SKM-1 (cell line): Measurements from ENCODE around the gene TSPAN3.

Source experiments
- DNase-seq: peaks from one replicate; lab custom pipeline; 2025; ENCODE audit not compliant: unreplicated experiment; lab: John Stamatoyannopoulos, UW

The TSPAN3 gene

DNA sequence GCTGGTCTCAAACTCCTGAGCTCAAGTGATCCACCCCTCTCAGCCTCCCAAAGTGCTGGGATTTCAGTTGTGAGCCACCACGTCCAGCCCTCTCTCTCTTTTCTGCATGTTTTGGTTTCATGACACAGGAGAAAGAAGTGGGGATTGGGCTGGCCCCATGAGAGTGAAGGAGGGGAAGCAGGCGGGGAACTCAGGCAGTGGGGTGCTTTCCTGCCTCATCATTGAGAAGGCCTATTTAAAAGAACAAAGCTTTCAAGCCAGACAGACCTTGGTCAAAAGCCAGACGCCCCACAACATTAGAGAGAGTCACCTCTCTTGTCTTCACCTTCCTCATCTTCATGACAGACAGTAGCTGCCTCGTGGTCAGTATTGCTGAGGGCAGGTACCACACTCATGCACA lies 60.1 kb downstream of the TSPAN3 start:
- no peak for DNase-seq

DNA sequence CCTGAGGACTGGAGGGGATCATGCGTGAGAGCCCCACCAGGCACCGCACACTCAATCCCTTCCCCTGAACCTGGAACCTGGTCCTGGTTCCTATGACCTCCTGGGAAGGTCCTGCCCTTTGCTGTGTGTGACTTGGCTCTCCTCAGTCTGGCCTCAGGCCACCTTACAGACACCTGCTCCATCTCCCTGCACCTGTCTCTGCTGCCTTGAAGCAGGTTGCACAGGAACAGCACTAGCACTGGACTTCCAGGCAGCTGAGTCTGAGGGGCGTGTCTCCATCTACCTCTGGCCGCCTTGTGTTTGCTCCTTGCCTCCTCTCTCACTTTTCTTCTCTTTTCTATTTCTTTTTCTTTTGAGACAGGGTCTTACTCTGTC lies 60.6 kb downstream of the TSPAN3 start:
- no peak for DNase-seq

DNA sequence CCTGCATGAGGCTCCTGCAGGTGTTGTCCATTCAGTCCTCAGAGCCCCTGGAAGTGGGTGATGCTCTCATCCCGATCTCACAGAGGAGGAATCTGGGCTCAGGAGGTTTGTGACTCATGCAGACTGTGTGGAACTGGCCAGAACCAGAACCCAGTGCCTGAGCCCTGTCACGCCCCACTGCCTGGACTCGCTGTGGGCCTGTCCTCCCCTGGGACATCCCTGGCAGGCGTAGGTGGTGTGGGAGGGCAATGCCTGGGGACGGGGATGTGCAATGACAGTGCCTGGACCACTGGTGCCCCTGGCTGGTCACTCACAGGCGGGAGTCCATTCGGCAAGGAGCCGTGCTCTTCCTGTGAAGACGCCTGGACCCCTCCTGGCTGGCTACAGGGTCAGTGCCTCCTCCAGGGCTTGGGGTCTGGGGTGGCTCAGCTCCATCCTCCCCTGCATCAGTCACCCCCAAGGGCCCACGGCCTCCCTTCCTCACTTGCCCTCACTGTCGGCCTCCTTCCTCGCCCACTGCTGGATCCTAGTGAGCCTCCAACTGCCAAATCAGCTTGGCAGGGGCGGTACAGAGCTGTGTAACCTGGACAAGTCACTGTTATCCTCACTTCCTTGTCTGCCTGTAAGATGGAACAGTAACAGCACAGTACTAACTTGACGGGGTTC lies 61.1 kb downstream of the TSPAN3 start:
- no peak for DNase-seq

DNA sequence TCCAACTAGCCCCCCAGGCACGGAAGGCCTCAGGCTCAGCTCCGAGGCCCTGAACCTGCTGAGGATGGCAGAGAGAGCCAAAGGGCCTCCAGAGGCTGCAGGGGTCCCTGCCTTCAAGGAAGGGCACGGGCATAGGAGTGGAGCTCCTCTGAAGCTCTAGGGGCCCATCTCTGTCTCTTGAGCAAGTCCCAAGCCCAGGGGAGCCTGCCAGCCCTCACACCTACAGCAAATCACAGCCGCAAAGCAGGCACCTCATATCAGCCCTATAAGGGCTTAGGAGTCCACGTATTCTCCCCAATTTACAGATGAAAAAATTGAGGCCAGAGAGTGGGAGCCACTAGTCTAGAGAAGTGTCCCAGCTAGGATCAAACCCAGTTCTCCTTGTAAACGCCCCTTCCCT lies 61.7 kb downstream of the TSPAN3 start:
- no peak for DNase-seq

DNA sequence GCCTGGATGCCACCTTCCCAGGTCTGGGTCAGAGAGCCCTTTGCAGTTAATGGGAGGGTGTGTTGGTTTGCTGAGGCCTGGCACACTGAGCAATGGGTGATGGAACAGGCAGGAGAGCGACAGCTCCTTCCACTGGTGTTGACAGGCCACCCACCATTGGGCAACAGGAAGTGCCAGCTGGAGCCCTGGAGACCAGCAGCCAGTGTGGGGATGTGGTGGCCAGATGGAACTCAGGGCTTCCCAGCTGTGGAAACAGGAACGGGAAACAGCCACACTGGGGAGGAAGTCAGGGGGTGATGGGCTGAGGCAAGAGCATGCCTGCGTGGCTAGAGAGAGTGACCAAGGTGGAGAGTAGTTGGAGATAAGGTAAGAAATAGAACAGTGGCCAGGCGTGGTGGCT lies 66.7 kb downstream of the TSPAN3 start:
- DNase-seq, result peak; percentile 93

DNA sequence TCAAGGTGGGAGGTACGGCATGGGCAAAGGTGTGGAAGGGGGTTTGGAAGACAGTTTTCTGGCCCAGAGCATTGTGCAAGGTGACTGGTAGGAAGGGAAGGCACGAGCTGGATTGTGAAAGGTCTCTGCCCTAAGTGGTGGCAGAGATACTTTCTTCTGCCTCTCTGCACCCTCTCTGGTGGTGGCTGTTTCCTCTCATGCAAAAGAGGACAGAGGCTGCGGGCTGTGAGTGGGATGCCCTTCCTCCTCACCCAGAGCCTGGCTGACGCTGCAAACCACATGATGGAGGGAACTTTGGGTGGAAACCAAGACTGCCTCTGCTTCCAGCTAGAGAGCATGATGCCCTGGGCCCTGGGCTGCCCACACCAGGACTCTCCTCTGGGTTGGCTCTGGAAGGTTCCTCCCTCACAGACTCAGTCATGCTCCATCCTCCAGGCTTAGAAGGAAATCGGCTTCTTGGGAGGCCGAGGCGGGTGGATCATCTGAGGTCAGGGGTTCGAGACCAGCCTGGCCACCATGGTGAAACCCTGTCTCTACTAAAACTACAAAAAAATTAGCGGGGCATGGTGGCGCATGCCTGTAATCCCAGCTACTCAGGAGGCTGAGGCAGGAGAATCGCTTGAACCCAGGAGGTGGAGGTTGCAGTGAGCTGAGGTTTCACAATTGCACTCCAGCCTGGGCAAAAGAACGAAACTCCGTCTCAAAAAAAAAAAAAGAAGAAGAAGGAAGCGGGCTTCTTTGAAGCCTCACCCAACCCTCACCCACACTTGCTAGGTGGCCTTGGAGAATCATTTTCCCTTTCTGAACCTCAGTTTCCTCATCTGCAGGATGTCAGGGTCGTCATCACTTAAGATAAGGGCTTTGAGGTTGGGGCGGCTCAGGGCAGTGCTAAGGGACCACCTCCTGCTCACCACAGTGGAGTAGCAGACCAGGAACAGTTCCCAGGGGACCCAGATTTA lies 67.7 kb downstream of the TSPAN3 start:
- peak; percentile 90 for DNase-seq

DNA sequence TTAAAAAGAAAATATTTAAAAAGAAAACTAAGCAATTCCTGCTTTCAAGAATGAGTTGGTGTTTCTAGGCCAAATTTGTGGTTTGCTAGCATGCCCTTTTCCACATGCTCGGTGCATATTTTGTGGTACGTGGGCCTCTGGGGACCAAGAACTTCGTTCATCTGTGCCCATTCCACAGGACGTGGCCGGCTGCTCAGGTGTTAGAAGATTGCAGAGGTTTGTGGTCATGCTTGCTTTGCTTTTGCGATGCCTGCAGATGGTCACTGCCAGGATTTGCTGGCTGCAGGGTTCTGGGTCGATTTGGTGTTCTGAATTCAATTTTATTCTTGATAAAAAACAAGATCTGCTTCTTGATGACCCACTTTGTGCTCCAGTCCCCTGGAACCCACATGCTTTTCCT lies 68.5 kb downstream of the TSPAN3 start:
- no peak for DNase-seq

DNA sequence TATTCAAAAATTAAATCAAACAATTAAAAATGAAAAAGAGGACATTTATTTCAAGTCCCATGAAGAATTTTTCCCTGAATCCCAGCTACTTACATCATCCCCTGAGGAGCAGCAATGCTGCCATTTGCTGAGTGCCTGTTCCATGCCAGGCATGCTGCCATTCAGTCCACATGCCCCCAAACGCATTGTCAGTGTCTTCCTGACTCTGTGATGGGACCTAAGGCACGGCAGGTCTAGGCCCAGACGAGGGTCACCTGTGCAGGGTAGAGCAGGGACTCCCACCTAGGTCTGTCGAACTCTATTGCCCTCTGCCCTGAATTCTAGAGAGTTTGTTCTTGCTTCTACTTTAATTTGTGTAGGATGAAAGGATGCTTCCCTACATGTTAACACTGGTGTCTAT lies 68.9 kb downstream of the TSPAN3 start:
- DNase-seq, result no peak

DNA sequence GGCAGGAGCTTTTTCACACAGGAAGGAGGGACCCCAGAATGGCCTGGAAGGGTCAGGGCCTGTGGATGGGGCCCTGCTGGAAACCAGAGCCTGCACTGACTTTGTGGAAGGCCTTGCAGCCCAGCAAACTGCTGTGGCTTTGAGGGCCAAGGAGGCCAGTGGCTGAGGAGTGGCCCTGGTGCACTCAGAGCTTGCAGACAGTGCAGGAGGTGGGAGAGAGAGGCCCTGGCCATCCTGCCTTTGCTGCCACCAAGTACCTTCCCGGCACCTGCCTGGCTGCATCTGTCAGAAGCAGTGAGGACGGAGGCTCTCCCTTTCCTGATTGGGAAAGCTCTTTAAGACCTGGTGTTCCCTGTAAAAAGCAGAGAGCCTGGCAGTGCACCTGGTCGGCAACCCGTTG lies 69.6 kb downstream of the TSPAN3 start:
- no peak for DNase-seq

DNA sequence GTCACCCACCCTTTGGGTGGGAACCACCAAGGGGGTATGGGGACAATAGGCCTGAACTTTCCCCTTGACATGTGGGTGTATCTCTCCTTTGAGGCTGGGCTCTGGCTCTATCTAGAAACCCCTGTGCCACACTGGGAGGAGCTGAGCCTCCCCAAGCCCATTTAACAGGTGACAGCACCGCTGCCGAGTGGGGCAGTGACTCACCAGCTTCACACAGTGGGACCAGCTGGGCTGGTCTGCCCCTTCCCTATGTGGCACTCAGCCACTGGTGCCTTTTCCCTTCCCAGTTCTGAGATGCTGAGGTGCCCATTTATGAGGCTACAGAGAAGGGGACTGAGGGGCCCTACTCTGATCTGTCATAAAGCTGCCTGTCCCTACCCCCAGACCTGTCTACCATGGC lies 70.9 kb downstream of the TSPAN3 start:
- no peak for DNase-seq

DNA sequence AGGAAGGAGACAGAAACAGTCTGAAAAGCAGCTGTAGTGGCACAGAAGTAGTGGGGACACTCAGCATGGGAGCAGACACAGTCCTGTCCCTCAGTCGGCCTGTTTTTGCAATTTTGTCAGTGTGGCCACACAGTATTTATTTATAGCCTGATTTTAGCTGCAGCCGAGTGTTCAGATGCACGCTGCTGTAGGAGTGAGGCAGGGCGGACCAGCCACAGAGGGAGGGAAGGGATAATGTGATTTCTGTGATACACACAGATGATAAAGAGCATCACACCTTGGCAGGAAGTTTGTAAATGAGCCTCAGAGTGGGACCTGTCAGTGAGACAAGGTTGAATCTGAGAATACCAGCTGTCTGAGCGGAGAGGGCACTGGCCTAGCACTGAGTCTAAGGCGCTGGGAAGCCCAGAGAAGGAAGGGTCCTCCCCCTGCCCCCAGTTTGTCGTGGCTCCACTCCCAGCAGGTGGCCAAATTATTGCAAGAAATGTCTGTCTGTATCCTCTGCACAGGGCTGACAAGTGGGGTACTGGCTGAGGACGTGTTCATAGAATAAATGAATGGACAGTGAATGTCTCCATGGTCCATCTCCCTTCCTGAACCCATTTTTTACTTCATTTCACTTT lies 72.1 kb downstream of the TSPAN3 start:
- DNase-seq, result no peak

DNA sequence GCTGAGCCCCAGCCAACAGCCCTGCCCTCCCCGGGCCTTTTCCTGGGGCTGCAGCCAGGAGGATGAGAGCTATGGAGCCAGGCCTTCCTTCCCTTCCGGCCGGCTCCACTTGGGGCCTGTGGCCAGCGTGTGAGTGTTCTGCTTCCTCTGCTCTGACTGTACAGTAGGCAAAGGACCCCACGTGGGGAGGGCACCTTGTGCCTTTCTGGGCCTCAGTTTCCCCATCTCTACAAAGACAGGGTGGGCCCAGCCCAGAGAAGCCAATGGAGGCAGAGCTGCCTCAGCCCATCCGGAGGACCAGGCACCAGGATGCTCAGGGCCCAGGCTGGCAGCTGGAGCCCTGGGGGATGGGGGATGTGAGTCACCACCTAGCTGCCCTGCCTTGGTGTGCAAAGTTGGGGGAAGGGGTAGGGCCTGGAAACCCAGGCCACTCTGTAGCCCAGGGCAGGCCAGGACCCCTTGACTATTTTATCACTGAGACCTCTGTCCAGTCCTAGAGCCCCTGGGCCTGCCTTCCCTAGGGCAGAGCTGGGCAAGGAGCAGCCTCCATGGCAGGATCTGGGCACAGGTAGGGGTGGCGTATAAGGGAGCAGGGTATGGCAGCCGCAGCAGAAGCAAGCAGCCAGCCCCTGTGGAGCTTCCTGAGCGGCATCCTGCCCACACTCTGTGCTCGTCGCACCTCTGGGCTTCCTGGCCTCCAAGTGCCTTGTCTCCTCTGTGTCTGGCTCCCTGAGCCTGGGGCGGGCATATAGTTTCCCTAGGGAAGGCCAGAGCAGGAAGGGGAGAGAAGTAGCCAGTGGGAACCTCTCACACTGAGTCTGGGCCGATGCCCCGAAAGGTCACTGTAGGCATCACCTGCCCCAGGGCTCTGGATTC lies 74.1 kb downstream of the TSPAN3 start:
- DNase-seq, result no peak

DNA sequence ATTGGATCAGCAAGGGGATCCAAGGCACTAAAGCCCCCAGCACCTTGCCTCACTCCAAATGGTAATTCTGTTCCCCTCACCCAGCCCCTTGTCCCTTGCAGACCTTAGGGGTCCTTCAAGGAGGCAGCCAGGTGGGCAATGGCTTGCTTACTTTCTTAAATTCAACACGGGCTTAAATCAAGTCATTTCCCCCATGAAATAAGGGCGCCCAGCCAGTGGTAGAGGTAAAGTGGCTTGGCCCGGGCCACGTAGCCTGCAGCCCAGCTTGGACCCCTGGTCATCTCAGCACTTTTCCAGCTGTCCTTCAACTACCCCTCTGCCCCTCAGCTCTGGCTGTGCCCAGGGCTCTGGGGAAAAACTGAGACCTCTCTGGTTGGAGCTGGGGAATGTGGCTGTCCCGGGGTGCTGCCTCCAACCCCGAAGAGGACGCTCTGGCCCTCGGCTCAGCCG lies 74.8 kb downstream of the TSPAN3 start:
- DNase-seq, result no peak

DNA sequence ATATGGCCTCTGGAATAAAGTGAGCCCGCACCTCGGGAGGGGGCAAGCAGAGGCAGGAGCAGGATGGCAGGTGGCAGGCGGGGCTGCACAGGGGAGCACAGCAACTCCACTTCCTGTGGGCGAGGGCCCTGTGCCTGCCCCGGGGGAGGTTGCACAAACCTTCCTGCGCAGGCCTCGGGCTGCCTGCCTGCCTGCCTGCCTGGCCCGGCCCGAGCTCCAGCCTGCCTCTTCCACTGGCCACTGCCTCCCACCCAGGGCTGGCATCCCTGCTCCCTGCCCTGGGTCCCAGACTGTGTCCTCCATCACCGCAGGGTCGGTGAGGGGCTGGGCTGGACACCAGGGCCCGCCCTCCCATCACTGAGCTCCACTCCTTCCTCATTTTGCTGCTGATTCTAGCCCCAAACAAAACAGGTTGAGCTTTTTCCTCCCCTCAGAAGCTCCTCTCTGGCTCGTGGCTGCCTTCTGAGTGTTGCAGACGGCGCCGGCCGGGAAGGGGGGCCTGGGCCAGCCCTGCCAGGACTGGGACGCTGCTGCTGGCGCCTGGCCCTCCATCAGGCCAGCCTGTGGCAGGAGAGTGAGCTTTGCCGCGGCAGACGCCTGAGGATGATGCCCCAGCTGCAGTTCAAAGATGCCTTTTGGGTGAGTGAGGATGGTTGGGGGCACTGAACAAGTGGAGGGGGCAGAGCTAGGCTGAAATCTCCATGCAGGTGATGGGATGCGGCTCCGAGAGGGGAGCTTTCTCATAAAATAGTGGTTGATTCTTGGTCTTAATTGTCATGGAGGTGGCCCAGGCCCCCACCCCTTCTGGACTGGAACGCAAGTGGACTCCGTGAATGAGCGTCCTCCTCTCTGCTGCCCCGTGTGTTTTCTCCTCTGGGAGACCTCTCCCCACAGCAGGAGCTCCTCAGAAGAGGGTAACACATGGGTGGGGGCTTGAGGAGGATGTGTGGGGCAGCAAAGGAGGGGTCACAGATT lies 75.7 kb downstream of the TSPAN3 start, which contains the start of gene PSTPIP1:
PSTPIP1 (plus strand) TSS at position 156 of the 975 bp plus-strand sequence; CDS start at position 604, 448 bp downstream.
- peak; percentile 52 for DNase-seq

DNA sequence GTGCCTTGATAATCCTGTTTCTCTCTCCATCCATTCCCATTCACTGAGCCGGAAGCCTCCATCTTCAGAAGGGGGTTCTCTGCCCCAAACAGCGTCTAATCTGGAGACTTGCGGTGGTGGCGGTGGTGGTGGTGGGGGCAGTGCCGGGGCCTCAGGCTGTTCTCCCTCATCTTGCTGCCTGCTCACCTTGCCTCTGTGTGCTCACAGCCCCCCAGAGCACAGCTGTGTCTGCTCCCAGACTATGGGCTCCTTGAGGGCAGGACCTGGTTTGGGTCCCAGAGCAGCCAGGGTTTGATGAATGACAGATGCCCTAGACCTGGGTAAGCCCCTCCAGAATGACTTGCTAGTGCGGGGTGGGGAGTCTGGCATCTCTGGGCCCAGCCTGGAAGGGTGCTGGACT lies 76.4 kb downstream of the TSPAN3 start:
- DNase-seq, result no peak

DNA sequence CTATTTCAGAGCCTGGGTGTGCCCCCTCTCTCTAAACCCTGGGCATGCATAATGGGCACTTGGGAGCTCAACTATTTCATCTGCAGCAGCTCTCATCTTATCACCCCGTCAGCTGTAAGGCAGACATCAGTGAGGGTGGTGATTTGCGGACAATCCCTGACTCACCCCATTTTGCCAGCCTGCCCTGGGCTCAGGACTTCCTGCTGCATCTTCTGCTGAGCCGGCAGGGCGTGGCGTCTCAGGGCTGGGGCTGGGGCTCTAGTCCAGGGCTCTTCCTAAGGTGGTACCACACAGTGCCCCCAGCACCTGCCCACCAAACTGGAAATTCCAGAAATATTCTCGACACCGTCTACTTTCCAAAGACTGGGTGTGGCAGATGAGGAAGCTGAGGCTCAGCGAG lies 76.9 kb downstream of the TSPAN3 start:
- DNase-seq, result no peak

DNA sequence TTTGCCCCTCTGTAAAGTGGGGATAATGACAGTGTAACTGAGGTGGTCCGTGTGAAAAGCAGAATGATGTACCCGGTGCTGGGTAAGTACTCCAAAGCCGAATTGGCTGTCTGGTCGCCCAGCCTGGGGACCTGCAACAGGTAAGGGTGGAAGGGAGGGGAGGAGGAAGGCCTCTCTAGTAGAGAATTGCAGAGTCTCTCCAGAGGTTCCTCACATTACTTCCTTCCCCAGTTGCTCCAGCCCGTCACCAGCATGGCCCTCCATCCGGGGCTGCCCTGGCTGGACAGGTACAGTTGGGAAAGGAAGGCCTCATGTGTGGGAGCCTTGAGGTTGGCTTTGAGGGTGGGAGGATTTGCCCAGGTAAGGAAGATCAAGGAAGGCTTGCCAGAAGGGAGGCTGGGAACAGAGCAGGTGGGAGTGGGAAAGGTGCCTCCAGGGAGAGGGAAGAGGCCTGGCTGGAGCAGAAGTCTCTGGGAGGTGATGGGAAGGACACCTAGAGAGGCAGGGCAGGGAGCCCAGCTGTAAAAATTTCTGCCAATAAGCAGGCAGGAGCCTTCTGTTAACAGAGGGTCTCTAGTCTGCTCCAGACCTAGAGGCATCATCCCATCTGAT lies 77.7 kb downstream of the TSPAN3 start:
- DNase-seq, result no peak

DNA sequence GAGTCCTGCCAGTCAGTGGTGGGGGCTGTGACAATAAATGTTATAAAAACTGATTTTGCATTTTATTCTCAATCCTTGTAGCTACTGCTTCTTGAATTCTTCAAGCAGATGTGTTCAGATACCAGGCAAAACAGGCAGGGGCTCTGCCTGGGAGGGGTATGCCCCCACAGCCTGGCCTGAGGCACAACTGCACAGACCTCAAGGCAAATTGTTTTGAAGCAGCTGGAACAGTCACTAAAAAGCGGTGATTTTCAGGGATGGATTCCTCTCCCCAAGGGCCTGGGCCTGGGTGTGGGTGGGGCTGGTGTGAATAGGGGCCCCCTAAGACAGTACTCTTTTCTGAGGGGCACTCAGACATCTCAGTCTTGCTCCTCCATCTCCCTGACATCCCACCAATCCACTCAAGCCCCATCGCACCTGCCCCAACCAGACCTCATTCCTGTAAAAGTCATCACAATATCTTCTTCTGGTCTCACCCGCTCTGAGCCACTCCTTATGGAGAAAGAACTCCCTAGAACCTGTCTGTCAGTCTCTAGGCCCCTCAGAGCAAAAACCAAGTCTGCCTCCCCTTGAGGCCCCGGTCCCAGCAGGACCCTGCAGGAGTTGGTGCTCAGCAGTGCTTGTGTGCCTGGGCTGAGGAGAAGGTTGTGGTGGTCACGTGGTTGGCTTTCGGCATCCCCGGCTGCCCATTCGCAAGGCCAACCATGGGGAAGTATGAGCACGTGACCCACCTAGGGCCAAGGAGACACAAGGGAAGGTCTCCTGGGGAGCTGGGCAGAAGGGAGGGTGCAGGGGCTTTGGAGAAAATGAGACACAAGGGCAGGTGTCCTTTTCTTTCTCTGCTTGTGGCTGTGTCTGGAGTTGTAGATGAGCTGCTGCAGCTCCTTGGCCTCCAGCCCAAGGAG lies 78.9 kb downstream of the TSPAN3 start:
- peak; percentile 15 for DNase-seq
